NCI-H748 (cell line): Measurements from ENCODE around the gene MSMP.

Source experiments
- DNase-seq: peaks from one replicate; lab custom pipeline; 2025; ENCODE audit not compliant: unreplicated experiment; lab: John Stamatoyannopoulos, UW

Gene MSMP

DNA sequence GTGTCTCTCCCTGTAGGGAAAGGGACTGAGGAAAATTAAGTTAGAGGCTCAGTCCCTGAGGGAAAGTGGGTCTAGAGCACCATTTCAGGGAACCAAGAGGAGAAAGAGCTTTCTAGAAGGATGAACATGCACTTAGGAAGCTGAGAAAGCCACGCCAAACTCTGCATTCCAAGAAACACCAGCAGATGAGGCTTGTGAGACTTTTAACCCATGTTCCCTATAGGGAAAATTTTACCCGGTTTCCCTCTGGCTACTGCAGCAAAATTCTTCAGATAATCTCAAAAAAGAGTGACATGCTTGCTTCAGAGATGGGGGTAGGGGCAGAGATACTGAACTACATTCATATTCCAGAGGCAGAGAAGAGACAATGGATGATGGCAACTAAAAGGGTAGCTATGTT, 30.6 kb downstream of the MSMP start:
- DNase-seq: no peak

DNA sequence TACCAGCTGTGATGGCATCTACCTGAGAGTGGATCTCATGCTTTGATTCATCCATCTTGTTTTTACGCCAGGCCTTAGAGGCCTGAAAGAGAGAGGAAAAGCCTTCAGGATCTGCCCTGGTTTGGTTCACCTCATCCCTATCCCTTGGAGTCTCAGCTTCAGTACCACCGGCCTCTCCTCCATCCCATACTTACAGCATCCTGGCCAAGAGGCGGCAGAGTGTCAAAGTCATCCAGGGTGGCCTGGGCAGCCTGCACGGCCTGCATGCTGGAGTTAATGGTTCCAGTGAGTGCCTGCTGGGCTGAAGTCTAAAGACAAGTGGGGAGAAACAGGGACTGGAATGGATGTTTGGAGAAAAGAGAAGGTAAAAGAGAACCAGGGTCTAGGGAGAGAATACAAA, 34.5 kb downstream of the MSMP start:
- no peak for DNase-seq

DNA sequence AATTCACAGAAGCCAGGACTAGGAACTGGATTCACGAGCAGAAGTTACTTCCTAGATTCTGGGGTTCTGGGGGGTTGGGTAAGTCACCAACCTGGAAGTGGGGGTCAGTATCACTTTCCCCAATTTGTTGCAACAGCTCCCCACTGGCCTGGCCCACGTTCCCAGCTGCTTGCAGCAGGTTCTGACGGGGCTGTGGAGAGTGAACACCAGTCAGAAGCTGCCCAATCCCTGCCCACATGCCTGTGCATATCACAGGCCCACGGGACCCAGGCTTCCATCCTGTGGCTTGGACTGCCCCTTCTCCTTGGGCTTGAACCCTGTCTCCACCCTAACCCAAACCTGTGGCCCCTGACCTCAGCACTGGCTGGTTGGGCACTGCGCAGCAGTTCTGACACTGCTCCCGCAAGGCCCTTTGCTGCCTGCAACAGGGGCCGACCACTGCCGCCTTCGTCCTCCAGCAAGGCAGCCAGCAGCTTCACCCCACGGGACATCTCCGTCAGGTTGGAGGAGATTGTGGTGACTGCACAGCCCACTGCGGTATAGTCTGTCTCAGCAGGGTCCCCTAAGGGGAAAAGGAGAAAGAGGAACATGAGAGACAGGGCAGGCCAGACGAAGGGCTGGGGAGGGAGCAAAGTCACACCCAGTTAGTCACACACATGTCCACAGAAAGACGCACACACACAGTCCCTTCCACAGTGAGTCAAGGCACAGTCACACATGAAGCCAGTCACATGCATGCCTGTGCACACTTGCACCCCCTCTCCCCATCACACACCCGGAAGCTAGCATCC, 35.2 kb downstream of the MSMP start:
- no peak for DNase-seq

DNA sequence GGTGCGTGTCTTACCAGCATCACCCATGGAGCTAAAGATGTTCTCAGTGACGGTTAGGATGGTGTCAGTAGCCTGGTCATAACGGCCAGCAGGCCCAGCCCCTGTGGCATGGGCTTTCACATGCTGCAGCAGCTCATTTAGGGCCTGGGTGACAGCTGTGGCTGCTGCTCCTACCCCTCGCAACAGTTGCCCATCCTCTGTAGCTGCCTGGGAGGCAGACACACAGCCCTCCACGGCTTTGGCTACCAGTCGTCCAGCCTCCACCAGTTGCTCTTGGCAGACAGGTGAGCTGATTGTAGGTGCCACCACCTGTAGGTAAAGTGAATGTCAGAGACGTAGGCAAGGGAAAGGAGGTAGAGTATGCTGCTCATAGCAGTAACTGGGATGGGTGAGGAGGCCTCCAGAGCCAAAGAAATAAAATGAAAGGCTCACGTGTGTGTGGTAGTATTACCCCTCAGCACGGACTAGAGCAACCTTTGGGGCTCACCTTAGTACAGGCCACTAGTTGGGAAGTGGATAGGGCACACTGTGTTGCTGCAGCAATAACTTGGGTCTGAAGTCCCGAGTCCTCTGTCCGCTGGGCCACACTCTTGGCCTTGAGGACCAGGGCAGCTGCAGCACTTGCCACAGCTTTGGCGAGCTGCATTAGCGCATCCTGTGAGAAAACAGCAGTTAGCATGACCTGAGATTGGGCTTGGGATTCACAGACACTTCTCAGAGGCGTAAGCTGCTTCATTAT, 36.8 kb downstream of the MSMP start:
- DNase-seq: no peak

DNA sequence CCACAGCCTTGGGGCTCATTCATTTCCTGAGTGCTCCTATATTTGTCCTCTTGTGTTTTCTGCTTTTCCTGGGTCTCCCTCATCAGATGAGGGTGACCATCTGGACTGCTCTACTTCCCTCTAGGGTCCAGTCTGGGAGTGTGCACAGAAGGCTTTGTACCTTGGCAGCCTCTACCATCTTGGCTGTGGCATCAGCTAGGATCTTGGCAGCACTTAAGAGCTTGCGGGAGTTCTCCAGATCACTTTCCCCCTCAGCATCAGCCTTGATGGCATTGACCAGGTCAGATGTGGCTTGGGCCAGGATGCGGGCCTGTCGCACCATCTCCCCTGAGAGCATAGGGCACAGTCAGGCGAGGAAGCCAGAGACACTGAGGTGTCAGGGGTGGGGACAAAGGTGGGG, 37.8 kb downstream of the MSMP start:
- DNase-seq: no peak

DNA sequence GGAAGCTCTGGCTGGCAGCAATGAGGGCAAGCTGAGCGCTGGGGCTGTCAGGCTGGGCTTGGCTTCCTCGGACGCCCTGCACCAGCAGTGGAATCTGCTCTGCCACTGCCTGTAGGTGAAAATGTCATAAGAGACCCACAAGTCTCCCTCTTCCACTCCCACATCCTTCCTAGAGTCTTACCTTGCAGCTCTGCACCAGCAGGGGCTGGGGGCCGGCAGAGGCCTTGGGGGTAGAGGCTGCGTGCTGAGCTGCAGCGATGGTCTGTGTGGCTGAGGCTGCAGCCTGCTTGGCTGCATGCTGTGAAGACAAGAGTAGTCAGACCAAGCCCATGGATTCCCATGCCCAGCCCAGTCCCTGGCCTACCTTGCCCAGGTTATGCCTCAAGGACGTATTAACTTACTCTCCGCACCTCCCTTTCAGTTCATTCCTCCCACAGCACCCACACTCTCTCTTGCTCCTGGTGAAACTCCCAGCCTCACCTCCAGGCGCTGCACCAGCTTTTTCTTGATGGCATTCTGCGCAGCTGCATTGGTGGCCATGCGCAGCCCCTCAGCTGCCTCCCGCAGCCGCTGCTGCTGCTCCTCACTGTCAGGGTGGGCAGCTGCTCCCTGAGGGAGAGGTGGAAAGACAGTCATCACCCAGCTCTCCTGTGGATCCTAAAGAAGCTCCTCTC, 39.4 kb downstream of the MSMP start:
- DNase-seq: no peak

DNA sequence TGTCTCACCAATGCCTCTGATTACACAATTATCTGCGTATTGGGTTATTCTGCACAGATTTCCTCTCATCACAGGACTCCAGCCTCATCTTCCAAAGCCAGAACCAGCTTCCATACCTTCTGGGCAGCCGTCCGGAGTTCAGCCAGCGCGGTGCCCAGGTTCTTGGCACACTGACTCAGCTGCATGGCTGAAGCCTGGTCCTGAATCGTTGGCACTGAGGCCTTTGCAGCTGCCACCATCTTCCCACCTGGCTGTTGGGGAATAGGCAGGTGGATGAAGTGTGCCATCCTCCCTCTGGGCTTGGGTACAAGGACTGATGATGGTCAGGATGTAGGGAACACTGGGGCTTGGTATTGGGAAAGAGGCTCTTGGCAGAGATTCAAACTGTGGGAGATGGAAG, 40.0 kb downstream of the MSMP start:
- DNase-seq: no peak

DNA sequence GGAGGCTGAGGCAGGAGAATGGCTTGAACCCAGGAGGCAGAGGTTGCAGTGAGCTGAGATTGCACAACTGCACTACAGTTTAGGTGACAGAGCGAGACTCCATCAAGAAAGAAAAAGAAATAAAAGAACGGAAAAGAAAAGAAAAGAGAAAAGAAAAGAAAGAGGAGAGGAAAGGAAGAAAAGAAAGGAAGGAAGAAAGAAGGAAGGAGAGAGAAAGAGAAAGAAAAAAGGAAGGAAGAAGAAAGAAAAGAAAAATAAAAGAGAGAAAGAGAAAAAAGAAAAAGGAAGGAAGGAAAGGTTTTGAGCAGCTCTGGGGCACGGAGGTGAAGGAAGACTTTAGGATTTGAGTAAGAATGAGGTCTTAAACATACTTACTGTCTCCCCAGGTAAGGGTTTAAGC, 40.5 kb downstream of the MSMP start:
- no peak for DNase-seq

DNA sequence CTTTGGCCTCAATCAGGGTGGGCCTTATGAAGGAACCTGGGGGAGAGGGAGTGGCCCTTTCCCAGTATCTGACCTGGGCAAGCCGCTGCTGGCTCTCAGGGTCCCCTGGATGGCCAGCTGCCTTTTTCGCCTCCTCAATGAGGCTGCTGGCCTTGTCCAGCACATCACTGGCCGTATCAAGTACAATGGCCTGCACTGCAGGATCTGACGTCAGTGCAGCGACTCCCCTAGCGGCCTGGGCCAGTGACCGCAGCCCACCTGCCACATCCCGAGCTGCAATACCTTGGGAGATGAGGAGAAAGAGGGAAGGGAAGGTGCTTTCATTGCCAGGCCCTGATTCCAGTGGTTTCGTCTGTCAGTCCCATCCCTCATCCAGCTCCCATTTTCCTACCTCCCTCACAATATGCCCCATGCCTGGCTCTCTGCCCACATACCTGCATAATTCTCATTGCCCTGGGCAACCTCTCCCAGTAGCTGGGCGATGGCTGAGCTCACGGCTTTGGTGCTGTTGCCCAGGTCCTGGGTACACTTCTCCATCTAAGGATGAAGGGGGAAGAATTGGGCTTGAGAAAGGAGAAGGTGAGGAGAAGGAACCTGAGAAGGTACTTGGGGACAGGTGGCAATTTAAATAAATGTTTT, 41.2 kb downstream of the MSMP start:
- no peak for DNase-seq

DNA sequence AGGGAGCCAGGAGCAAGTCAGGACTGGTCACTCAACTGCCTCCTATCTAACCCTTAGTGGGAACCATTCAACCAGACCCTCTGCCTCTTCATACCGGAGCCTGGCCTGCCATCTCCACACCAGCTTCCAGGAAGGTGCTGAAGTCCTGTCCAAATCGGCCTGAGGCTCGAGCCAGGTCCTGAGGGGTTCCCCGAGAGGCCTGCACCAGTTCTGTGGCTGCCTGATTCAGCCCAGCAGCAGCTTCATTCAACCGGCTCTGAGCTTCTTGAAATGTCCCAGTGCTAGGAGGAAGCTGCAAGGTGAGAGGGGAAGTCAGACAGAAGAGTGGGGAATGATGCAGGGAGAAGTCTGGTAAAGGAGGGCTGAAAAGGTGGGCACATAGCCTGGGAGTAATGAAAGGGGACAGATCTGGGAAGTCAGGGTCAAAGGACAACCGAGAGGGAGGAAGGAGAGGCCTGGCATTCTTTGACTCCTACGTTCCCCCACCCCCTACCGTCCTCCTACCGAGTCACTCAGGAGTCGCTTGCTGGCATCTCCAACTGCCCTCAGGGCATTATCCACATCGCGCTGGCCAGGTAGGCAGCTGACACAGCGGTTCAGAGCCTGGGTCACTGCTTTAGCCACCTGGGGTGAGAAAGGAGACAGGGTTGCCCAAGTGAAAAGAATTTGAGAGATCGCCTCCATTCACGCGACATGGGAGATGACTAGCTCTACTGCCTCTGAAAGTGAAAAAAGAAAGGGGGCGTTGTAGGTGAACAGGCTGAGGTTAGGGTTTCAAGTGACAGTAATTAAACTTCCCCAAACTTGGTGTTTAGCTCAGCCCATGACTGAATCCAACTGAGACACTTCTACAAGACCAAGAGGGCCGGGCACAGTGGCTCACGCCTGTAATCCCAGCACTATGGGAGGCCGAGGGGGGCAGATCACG, 42.3 kb downstream of the MSMP start:
- DNase-seq: no peak

DNA sequence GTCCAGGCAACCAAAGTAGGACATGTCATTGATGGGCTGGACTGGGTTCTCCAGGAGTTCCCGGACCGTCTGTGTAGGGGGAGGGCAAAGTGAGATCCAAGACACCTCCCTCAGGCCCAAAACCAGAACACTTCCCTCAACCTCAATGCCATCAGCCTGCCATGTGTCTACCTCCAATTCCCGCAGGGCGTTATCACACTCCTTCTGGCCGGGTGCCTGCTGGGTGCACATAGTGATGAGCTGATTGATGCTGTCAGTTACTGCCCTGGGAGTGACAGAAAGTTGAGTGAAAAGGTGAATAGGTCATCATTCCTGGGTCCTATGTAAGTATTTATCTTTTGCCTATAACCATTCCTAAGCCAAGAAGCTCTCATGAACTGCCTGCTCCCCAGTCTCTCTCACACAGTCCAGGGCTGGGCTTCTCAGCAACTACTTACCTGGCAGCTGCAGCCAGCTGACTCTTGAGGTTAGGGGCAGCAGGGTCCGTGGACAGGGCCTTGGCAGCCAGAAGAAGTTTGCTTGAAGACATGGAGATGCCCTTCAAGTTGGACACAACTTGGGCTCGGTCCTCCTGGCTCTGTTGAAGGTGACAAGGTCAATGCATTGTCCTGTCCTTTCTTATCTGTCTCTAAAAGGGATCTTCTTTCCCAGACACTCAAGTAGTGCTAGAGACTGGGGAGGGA, 43.1 kb downstream of the MSMP start:
- DNase-seq: no peak

DNA sequence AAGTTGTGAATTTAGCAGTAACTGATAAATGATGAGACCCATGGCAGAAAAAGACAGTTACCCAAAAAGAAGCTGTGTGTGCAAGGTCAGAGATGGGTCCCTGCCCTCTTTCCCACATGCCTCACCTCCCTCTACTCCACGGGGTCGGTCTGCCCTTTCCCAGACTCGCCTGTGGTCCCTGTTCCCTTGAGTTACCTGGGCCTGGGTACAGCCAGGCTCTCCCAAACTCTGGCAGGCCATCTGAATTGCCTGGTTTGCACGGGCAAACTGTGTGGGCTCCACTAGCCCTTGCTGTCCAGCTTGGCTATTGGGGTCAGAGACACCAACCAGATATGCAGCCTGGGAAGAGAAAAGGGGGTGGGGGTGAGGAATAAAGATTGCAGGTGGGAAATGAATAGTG, 45.9 kb downstream of the MSMP start:
- no peak for DNase-seq

DNA sequence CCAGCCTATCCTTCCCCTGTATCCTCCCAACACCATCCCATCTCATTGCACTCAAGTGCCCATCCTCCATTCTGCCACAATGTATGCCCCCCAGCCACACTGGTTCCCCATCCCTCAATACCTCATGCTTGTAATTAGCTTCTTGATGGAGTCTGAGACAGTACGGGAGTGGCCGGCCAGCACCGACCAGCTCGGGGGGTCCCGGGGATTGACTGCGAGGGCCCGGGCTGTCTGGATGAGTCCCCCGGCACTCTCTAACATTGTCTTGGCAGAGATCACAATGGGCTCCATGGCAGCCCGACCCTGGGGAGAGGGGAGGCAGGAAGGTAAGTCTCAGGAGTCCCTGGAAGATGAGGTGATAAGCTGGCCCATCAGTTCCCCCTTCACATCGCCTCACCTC, 47.1 kb downstream of the MSMP start:
- no peak for DNase-seq

DNA sequence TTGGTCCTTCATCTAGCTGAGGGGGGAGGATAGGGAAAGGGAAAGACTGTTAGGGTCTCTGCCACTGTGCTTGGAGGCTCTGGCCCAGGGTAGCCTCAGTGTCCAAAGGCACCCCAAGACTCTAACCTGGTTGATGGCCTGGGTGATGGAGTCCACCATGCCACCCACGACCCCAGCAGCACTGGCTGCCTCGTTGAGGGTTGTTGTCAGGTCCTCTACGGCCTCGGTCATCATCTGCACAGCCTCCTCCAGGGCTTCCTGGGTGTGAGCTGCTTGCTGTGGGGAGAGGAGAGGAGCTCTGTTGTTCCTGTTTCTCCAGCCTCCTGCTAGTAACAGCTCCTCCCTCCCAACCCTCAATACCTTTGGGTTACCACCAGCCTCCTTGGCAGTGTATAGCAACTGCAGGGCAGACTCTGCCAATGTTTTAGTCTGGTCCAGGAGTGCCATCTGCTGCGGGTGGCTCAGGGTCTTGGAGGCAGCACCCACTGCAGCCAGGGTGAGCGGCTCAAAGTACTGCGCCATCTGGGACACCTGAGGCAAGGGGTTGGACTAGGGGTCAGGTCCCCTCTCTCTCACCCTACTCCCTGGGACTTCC, 48.1 kb downstream of the MSMP start:
- no peak for DNase-seq

DNA sequence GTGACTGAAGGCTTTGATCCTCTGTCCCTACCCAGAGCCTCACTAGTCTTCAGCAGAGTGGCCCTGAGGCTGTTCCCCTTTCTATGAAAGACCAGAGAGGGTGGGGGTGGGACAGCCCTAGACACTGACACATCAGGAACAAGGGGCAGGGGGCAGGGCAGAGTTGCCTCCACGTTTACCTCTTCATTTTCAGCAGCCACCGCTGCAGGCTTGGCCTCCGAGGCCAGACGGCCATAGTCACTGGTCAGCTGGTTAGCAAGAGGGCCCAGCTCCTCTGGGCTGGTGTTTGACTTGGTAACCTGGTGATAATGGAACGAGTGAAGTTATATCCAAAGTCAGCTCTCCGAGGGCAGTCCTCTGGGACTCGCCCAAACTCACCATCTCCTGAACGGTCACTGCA, 48.7 kb downstream of the MSMP start:
- no peak for DNase-seq

DNA sequence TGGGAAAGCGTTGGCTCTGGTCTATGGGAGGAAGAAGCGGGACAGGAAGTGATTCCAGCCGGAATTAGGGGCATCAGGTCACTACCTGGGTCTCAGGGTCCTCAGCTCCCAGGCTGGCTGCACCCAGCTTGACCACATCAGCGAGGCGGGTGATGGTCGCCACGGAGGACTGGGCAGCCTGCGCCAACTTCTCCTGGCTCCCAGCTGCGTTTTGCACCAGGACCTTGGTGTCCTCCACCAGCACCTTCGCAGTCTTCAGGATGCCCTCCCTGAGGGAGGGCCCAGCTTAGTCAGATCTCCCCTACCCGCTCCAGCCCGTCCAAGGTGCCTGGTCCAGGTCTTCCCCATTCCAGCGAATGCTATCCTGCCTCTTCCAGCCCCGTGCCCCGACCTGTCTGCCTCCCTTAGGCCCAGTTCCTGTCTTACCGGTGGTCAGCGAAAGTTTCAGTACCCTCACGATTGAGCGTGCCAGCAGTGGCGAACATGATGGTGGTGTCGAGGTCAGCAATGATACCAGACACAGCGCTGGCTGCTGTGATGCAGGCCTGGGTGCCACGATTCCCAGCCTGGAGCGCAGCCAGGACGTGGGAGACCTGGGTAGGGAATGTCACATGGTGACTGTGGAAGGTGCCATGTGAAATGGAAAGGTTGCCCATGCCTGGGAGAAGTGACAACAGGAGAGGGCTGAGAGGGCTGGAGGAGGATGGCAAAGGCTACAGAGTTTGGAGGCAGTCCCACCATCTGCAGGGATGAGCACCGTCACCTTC, 50.0 kb downstream of the MSMP start:
- no peak for DNase-seq
